ENCODE measurements around the gene ETFB. TPM values are rescaled to one million over a fixed set of nuclear protein-coding genes. Genes with fewer than 3 reads are reported as not detected.

The ETFB gene
- total and polyA plus RNA-seq, 9 of the 15 experiments (the other 6 are each of a cell fraction or from before 2014, with no cell fraction given), result 18.1 to 143 (median 96.1) TPM

GRCh38 chr19:51327066-51328001, 38.9 kb downstream of the ETFB start (continued):
- TF ChIP-seq SAFB2 (IDR thresholded peaks at IDR 0.05; ENCODE audit: borderline replicate concordance, low read depth, low read length, severe bottlenecking) (no peak), ZNF436 (CRISPR knock-in tag; IDR thresholded peaks at IDR 0.05) (no peak), NCOA4 (IDR thresholded peaks at IDR 0.05; ENCODE audit: partially characterized antibody) (no peak), NCOA6 (IDR thresholded peaks at IDR 0.05) (no peak), ZBTB9 (CRISPR knock-in tag; IDR thresholded peaks at IDR 0.05) (no peak), DPF2 (IDR thresholded peaks at IDR 0.05) (no peak), HNRNPLL (IDR thresholded peaks at IDR 0.05; ENCODE audit: low read depth, low read length, poor library complexity, severe bottlenecking) (peak; percentile 46), CHD4 (IDR thresholded peaks at IDR 0.05; ENCODE audit: insufficient read depth, insufficient replicate concordance, low read depth, low read length, poor library complexity, severe bottlenecking) (no peak), PTTG1 (tag; IDR thresholded peaks at IDR 0.05; ENCODE audit: low read depth) (no peak), ZFX (CRISPR knock-in tag; IDR thresholded peaks at IDR 0.05) (peak; percentile 70), GMEB1 (CRISPR knock-in tag; IDR thresholded peaks at IDR 0.05) (peak; percentile 74), PPARD (CRISPR knock-in tag; IDR thresholded peaks at IDR 0.05) (no peak), ZNF57 (CRISPR knock-in tag; IDR thresholded peaks at IDR 0.05) (no peak), CBFA2T2 (conservative IDR thresholded peaks at IDR 0.05) (no peak), MYC (IDR thresholded peaks at IDR 0.05; ENCODE audit: low read depth, low read length) (peak; percentile 63; the same call in 1 of the 2 replicates), MYC (CRISPR knock-in tag; IDR thresholded peaks at IDR 0.05; ENCODE audit: borderline replicate concordance, low read depth) (no peak), ASH1L (IDR thresholded peaks at IDR 0.05; ENCODE audit: borderline replicate concordance, low read depth, partially characterized antibody) (no peak)
- TF ChIP-seq, protein P1, sequence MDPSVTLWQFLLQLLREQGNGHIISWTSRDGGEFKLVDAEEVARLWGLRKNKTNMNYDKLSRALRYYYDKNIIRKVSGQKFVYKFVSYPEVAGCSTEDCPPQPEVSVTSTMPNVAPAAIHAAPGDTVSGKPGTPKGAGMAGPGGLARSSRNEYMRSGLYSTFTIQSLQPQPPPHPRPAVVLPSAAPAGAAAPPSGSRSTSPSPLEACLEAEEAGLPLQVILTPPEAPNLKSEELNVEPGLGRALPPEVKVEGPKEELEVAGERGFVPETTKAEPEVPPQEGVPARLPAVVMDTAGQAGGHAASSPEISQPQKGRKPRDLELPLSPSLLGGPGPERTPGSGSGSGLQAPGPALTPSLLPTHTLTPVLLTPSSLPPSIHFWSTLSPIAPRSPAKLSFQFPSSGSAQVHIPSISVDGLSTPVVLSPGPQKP (CRISPR knock-in tag; IDR thresholded peaks at IDR 0.05), result no peak
- TF ChIP-seq, protein P2, sequence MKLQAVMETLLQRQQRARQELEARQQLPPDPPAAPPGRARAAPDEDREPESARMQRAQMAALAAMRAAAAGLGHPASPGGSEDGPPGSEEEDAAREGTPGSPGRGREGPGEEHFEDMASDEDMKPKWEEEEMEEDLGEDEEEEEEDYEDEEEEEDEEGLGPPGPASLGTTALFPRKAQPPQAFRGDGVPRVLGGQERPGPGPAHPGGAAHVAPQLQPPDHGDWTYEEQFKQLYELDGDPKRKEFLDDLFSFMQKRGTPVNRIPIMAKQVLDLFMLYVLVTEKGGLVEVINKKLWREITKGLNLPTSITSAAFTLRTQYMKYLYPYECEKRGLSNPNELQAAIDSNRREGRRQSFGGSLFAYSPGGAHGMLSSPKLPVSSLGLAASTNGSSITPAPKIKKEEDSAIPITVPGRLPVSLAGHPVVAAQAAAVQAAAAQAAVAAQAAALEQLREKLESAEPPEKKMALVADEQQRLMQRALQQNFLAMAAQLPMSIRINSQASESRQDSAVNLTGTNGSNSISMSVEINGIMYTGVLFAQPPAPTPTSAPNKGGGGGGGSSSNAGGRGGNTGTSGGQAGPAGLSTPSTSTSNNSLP (IDR thresholded peaks at IDR 0.05; ENCODE audit: borderline replicate concordance, low read depth, low read length), result no peak

All from K562 (cell line).